ENCODE measurements around the gene ENTPD2.

- no peak for TF ChIP-seq EGR1 (IDR thresholded peaks at IDR 0.05; ENCODE audit: low read depth)
- TF ChIP-seq POLR2AphosphoS5 (IDR thresholded peaks at IDR 0.05; ENCODE audit: low read depth, low read length): no peak
- no peak for TF ChIP-seq POLR2A (IDR thresholded peaks at IDR 0.05; ENCODE audit: borderline replicate concordance, extremely low read depth, insufficient read depth, insufficient read length)
- TF ChIP-seq, protein P1, sequence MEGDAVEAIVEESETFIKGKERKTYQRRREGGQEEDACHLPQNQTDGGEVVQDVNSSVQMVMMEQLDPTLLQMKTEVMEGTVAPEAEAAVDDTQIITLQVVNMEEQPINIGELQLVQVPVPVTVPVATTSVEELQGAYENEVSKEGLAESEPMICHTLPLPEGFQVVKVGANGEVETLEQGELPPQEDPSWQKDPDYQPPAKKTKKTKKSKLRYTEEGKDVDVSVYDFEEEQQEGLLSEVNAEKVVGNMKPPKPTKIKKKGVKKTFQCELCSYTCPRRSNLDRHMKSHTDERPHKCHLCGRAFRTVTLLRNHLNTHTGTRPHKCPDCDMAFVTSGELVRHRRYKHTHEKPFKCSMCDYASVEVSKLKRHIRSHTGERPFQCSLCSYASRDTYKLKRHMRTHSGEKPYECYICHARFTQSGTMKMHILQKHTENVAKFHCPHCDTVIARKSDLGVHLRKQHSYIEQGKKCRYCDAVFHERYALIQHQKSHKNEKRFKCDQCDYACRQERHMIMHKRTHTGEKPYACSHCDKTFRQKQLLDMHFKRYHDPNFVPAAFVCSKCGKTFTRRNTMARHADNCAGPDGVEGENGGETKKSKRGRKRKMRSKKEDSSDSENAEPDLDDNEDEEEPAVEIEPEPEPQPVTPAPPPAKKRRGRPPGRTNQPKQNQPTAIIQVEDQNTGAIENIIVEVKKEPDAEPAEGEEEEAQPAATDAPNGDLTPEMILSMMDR (IDR thresholded peaks at IDR 0.05 in 2 of 3, conservative IDR thresholded peaks at IDR 0.05 in 1 of 3; ENCODE audit: borderline replicate concordance in 1 of 3, insufficient read depth in 1 of 3, low read depth in 2 of 3, low read length in 2 of 3): no peak
- no peak for TF ChIP-seq JUND (IDR thresholded peaks at IDR 0.05)
- TF ChIP-seq TCF7L2 (IDR thresholded peaks at IDR 0.05; ENCODE audit: borderline replicate concordance, extremely low read depth, insufficient read depth, insufficient read length): no peak
- TF ChIP-seq CBX3 (IDR thresholded peaks at IDR 0.05; ENCODE audit: low read depth): no peak
- no peak for TF ChIP-seq RAD21 (IDR thresholded peaks at IDR 0.05; ENCODE audit: low read depth)
- TF ChIP-seq EZH2phosphoT487 (IDR thresholded peaks at IDR 0.05; ENCODE audit: borderline replicate concordance): no peak
- TF ChIP-seq, protein P2, sequence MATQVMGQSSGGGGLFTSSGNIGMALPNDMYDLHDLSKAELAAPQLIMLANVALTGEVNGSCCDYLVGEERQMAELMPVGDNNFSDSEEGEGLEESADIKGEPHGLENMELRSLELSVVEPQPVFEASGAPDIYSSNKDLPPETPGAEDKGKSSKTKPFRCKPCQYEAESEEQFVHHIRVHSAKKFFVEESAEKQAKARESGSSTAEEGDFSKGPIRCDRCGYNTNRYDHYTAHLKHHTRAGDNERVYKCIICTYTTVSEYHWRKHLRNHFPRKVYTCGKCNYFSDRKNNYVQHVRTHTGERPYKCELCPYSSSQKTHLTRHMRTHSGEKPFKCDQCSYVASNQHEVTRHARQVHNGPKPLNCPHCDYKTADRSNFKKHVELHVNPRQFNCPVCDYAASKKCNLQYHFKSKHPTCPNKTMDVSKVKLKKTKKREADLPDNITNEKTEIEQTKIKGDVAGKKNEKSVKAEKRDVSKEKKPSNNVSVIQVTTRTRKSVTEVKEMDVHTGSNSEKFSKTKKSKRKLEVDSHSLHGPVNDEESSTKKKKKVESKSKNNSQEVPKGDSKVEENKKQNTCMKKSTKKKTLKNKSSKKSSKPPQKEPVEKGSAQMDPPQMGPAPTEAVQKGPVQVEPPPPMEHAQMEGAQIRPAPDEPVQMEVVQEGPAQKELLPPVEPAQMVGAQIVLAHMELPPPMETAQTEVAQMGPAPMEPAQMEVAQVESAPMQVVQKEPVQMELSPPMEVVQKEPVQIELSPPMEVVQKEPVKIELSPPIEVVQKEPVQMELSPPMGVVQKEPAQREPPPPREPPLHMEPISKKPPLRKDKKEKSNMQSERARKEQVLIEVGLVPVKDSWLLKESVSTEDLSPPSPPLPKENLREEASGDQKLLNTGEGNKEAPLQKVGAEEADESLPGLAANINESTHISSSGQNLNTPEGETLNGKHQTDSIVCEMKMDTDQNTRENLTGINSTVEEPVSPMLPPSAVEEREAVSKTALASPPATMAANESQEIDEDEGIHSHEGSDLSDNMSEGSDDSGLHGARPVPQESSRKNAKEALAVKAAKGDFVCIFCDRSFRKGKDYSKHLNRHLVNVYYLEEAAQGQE (IDR thresholded peaks at IDR 0.05; ENCODE audit: low read depth): no peak
- no peak for TF ChIP-seq CEBPB (IDR thresholded peaks at IDR 0.05; ENCODE audit: low read depth)
- no peak for TF ChIP-seq ELF1 (IDR thresholded peaks at IDR 0.05; ENCODE audit: borderline replicate concordance, low read depth)
- TF ChIP-seq ZNF274 (IDR thresholded peaks at IDR 0.05; ENCODE audit: low read depth, low read length): no peak
- no peak for TF ChIP-seq ATF3 (IDR thresholded peaks at IDR 0.05)
Measured at GRCh38 chr9:137044502-137045177, 9.2 kb downstream of the ENTPD2 start.

Measured in HCT116 (cell line).